ENCODE measurements around the gene LYRM9. TPM values are rescaled to one million over a fixed set of nuclear protein-coding genes. Genes with fewer than 3 reads are reported as not detected.

The LYRM9 gene
- total and polyA plus RNA-seq, 2 of the 8 experiments (the other 6 are each of a cell fraction or from before 2014, with no cell fraction given) = 4.3 to 5.2 TPM

DNA sequence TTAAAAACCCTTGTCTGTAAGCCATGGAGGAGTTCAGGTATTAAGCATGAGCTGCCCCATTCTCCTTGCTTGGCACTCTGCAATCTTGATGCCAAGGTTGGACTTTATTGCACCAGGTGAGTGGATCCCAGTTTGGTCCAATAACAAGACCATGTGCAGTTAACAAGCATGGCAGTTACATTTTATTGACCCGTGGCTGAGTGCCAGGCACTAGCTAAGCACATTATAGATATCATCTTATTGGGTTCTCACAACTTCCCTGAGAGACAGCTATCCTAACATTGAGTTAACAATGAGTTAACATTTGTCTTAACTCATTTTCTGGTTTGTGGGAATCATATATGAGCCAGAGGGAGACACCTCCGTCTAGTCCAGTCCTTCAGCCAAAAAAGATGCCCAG, 21.8 kb downstream of the LYRM9 start:
- H3K27ac ChIP-seq (ENCODE audit: low read depth, low read length) = no peak overlapping the region
- no peak overlapping the region for H3K4me3 ChIP-seq (ENCODE audit: extremely low read depth in 1 of 4, insufficient read depth in 2 of 4, low read depth in 3 of 4, low read length in 4 of 4)
- 92% methylated on average over 2 of the region's 2 CpGs; no CpG with 5 or more reads in 1 of the 2 experiments for WGBS, 2 experiments (ENCODE audit: extremely low coverage in 1 of 2, insufficient coverage in 1 of 2, insufficient read length in 1 of 2, insufficient replicate concordance in 2 of 2, low coverage in 1 of 2, low lambda C conversion rate in 2 of 2, missing lambda C conversion rate in 1 of 2)
- no peaks in the 10 kb centered on the region for H3K36me3 ChIP-seq (ENCODE audit: control insufficient read depth in 2 of 4, insufficient read depth in 4 of 4, low read length in 3 of 4)
- H2BK12ac ChIP-seq (ENCODE audit: low read depth, low read length) = no peak overlapping the region
- H3K14ac ChIP-seq (ENCODE audit: insufficient read length) = no peak overlapping the region
- H2BK20ac ChIP-seq (ENCODE audit: low read length) = no peak overlapping the region
- no peak overlapping the region for H3K18ac ChIP-seq (ENCODE audit: extremely low read depth, low read length)
- no peak overlapping the region for H4K5ac ChIP-seq (ENCODE audit: insufficient read length, low read depth, low read length)
- no peaks in the 10 kb centered on the region for H4K20me1 ChIP-seq (replicated peaks in 1 of 2; ENCODE audit: control insufficient read depth in 1 of 2, insufficient read depth in 2 of 2, low read length in 2 of 2)
- FAIRE-seq (no peak), DNase-seq (ENCODE audit: low read depth in 1 of 2, low spot score in 2 of 2) (no peak)
- no peak overlapping the region for H3K56ac ChIP-seq (replicated peaks; ENCODE audit: insufficient read length, low read depth, low read length)
- no peak overlapping the region for H3K9ac ChIP-seq (replicated peaks in 1 of 4; ENCODE audit: extremely low read depth in 1 of 4, low read depth in 3 of 4, low read length in 3 of 4)
- H2BK5ac ChIP-seq (ENCODE audit: low read depth, low read length) = no peak overlapping the region
- H2BK15ac ChIP-seq (ENCODE audit: low read length) = no peak overlapping the region
- no peaks in the 10 kb centered on the region for H3K4me1 ChIP-seq (replicated peaks in 1 of 4; ENCODE audit: control insufficient read depth in 3 of 4, insufficient read depth in 4 of 4, low read length in 3 of 4)
- no peak overlapping the region for H4K91ac ChIP-seq (replicated peaks; ENCODE audit: insufficient read length, low read length)
- ChIA-PET CTCF (ENCODE audit: partially characterized antibody) (interaction anchor here (1.1 to 1.9 kb wide), 3 partner anchors 8 to 115 kb away, joined by 3 to 15 read pairs (median 5); no protein-coding TSS in a partner anchor), POLR2A (ENCODE audit: partially characterized antibody) (interaction anchor here (0.7 kb wide), 1 partner anchor 7 kb away, joined by 3 read pairs; no protein-coding TSS in a partner anchor)
- H2AFZ ChIP-seq (ENCODE audit: low read length) = no peak overlapping the region
- H3K4me2 ChIP-seq (ENCODE audit: insufficient read depth in 1 of 2, low read depth in 2 of 2, low read length in 2 of 2) = no peak overlapping the region
- H3K79me1 ChIP-seq (ENCODE audit: low read depth, low read length) = no peaks in the 10 kb centered on the region
- no peak overlapping the region for H4K8ac ChIP-seq (ENCODE audit: extremely low read depth, insufficient read depth, low read length)
- H3K23me2 ChIP-seq (ENCODE audit: low read depth, low read length) = no peaks in the 10 kb centered on the region
- H2AK5ac ChIP-seq (ENCODE audit: low read depth, low read length) = no peak overlapping the region
- no peak overlapping the region for H3K4ac ChIP-seq (replicated peaks; ENCODE audit: insufficient read length, low read depth, low read length)
- H3K9me3 ChIP-seq (ENCODE audit: insufficient read depth in 2 of 2, low read depth in 1 of 2, low read length in 1 of 2) = no peaks in the 10 kb centered on the region; a peak in 1 of 4 replicates
- H3K27me3 ChIP-seq (replicated peaks in 1 of 4; ENCODE audit: control insufficient read depth in 3 of 4, extremely low read depth in 1 of 4, insufficient read depth in 3 of 4, low read length in 3 of 4) = 0 out of 7 replicates have a peak, but pooled peaks cover 0 to 3% (median 0%) of the 10 kb centered on the region in 4 experiments
- no peak overlapping the region for H2BK120ac ChIP-seq (replicated peaks; ENCODE audit: low read depth, low read length)
- H3K79me2 ChIP-seq (ENCODE audit: control insufficient read depth in 1 of 2, insufficient read depth in 2 of 2, low read length in 2 of 2) = no peaks in the 10 kb centered on the region
- H3K23ac ChIP-seq (ENCODE audit: insufficient read length) = no peak overlapping the region
- TF ChIP-seq MAFK (IDR thresholded peaks at IDR 0.05; ENCODE audit: low read depth, low read length) = no peak
- no peak for TF ChIP-seq SP4 (IDR thresholded peaks at IDR 0.05; ENCODE audit: low read length)

Data from H1 (cell line).